ENCODE data around the gene VSNL1. TPM values are rescaled to one million over a fixed set of nuclear protein-coding genes. Genes with fewer than 3 reads are reported as not detected.

The VSNL1 gene
- total RNA-seq, 1 experiment from 2014 or later = not detected

GRCh38 chr2:17574406-17575073 lies 34.0 kb downstream of the VSNL1 start:
- Histone ChIP-seq H3K27me3 (ENCODE audit: low read length) (peaks cover 3% of the 10 kb centered on the region; the same call in 1 of the 2 replicates), H3K9me3 (ENCODE audit: low read length) (no peaks in the 10 kb centered on the region), H3F3A (ENCODE audit: low read length, unreplicated experiment) (no peaks in the 10 kb centered on the region), H3K9me2 (replicated peaks; ENCODE audit: low read length) (no peaks in the 10 kb centered on the region), H2AFZ (ENCODE audit: low read length) (no peak overlapping the region), H3K9ac (ENCODE audit: low read length) (no peak overlapping the region), H3K27ac (ENCODE audit: low read length) (no peak overlapping the region), H3K4me3 (ENCODE audit: low read length) (no peak overlapping the region), H3K4me1 (ENCODE audit: insufficient read depth, low read length) (0 out of 2 replicates have a peak, but pooled peaks cover under 1% of the 10 kb centered on the region), H3K79me2 (ENCODE audit: low read length) (no peaks in the 10 kb centered on the region), H3K36me3 (ENCODE audit: low read depth, low read length) (no peaks in the 10 kb centered on the region), H3K4me2 (ENCODE audit: low read length) (no peak overlapping the region), H4K20me1 (ENCODE audit: low read length) (no peaks in the 10 kb centered on the region)
- TF ChIP-seq EZH2 (IDR thresholded peaks at IDR 0.05; ENCODE audit: low read length, unreplicated experiment) = no peak
- TF ChIP-seq, protein P1, sequence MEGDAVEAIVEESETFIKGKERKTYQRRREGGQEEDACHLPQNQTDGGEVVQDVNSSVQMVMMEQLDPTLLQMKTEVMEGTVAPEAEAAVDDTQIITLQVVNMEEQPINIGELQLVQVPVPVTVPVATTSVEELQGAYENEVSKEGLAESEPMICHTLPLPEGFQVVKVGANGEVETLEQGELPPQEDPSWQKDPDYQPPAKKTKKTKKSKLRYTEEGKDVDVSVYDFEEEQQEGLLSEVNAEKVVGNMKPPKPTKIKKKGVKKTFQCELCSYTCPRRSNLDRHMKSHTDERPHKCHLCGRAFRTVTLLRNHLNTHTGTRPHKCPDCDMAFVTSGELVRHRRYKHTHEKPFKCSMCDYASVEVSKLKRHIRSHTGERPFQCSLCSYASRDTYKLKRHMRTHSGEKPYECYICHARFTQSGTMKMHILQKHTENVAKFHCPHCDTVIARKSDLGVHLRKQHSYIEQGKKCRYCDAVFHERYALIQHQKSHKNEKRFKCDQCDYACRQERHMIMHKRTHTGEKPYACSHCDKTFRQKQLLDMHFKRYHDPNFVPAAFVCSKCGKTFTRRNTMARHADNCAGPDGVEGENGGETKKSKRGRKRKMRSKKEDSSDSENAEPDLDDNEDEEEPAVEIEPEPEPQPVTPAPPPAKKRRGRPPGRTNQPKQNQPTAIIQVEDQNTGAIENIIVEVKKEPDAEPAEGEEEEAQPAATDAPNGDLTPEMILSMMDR (conservative IDR thresholded peaks at IDR 0.05; ENCODE audit: low read depth, low read length) = no peak
- no peak for TF ChIP-seq EZH2phosphoT487 (IDR thresholded peaks at IDR 0.05; ENCODE audit: borderline replicate concordance, low read length)
- no TSS peak for BruUV-seq (replicated peaks)
- no peak for DNase-seq
- CTCF ChIA-PET = no interaction called here
- intact Hi-C loops (cut with micrococcal nuclease) = no loop called here
- ATAC-seq = no peak
- POLR2A ChIA-PET (ENCODE audit: unreplicated experiment) = no interaction called here

DNA sequence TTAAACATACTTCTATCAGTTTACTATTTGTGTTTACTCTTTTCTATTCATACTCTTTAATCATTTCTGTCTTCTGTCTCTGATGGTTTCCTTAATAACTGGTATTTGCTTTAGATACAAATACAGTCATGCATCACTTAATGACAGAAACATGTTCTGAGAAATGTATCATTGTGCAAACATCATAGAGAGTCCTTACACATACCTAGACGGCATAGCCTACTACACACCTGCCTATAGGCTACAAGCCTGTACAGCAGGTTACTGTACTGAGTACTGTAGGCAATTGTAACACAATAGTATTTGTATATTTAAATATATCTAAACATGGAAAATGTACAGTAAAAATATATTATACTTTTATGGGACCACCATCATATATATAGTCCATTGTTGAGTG lies 36.3 kb downstream of the VSNL1 start:
- no peak overlapping the region for H2AFZ ChIP-seq (ENCODE audit: low read length)
- H3K36me3 ChIP-seq (ENCODE audit: low read depth, low read length) = no peaks in the 10 kb centered on the region
- no peak overlapping the region for H3K4me3 ChIP-seq (ENCODE audit: low read length)
- intact Hi-C loops (cut with micrococcal nuclease) = no loop called here
- no TSS peak for BruUV-seq (replicated peaks)
- H3F3A ChIP-seq (ENCODE audit: low read length, unreplicated experiment) = no peaks in the 10 kb centered on the region
- ATAC-seq (no peak), DNase-seq (peak; percentile 50)
- ChIA-PET CTCF (no interaction called here), POLR2A (ENCODE audit: unreplicated experiment) (no interaction called here)
- H3K9me3 ChIP-seq (ENCODE audit: low read length) = no peaks in the 10 kb centered on the region
- TF ChIP-seq EZH2phosphoT487 (IDR thresholded peaks at IDR 0.05; ENCODE audit: borderline replicate concordance, low read length) = no peak
- TF ChIP-seq, protein P1 (conservative IDR thresholded peaks at IDR 0.05; ENCODE audit: low read depth, low read length) = no peak
- TF ChIP-seq EZH2 (IDR thresholded peaks at IDR 0.05; ENCODE audit: low read length, unreplicated experiment) = no peak
- no peaks in the 10 kb centered on the region for H3K9me2 ChIP-seq (replicated peaks; ENCODE audit: low read length)
- H3K27ac ChIP-seq (ENCODE audit: low read length) = no peak overlapping the region
- H3K9ac ChIP-seq (ENCODE audit: low read length) = no peak overlapping the region
- H4K20me1 ChIP-seq (ENCODE audit: low read length) = no peaks in the 10 kb centered on the region
- H3K79me2 ChIP-seq (ENCODE audit: low read length) = no peaks in the 10 kb centered on the region
- H3K27me3 ChIP-seq (ENCODE audit: low read length) = no peaks in the 10 kb centered on the region
- 0 out of 2 replicates have a peak, but pooled peaks cover 7% of the 10 kb centered on the region for H3K4me1 ChIP-seq (ENCODE audit: insufficient read depth, low read length)
- H3K4me2 ChIP-seq (ENCODE audit: low read length) = no peak overlapping the region

- Histone ChIP-seq H3K9me2 (replicated peaks; ENCODE audit: low read length) (no peaks in the 10 kb centered on the region), H4K20me1 (ENCODE audit: low read length) (no peaks in the 10 kb centered on the region), H3K79me2 (ENCODE audit: low read length) (no peaks in the 10 kb centered on the region), H3K4me3 (ENCODE audit: low read length) (no peak overlapping the region), H3K9me3 (ENCODE audit: low read length) (no peaks in the 10 kb centered on the region), H3F3A (ENCODE audit: low read length, unreplicated experiment) (no peaks in the 10 kb centered on the region), H3K4me2 (ENCODE audit: low read length) (no peak overlapping the region), H3K27ac (ENCODE audit: low read length) (no peak overlapping the region), H3K36me3 (ENCODE audit: low read depth, low read length) (no peaks in the 10 kb centered on the region), H2AFZ (ENCODE audit: low read length) (no peak overlapping the region), H3K4me1 (ENCODE audit: insufficient read depth, low read length) (0 out of 2 replicates have a peak, but pooled peaks cover 7% of the 10 kb centered on the region), H3K9ac (ENCODE audit: low read length) (no peak overlapping the region), H3K27me3 (ENCODE audit: low read length) (no peaks in the 10 kb centered on the region)
- ChIA-PET POLR2A (ENCODE audit: unreplicated experiment) (no interaction called here), CTCF (no interaction called here)
- no peak for DNase-seq
- ATAC-seq = no peak
- intact Hi-C loops (cut with micrococcal nuclease) = no loop called here
- TF ChIP-seq, protein P1 (conservative IDR thresholded peaks at IDR 0.05; ENCODE audit: low read depth, low read length) = no peak
- TF ChIP-seq EZH2phosphoT487 (IDR thresholded peaks at IDR 0.05; ENCODE audit: borderline replicate concordance, low read length) = no peak
- no peak for TF ChIP-seq EZH2 (IDR thresholded peaks at IDR 0.05; ENCODE audit: low read length, unreplicated experiment)
- BruUV-seq (replicated peaks) = no TSS peak
Measured at GRCh38 chr2:17578466-17578928, 38.0 kb downstream of the VSNL1 start.
